ENCODE measurements around the gene GINS2. TPM values are rescaled to one million over a fixed set of nuclear protein-coding genes. Genes with fewer than 3 reads are reported as not detected.

Gene GINS2
- total RNA-seq, 1 experiment from 2014 or later = 20.2 TPM

- Histone ChIP-seq H3K79me2 (ENCODE audit: low read depth) (no peaks in the 10 kb centered on the region), H3K9me3 (ENCODE audit: insufficient read depth, low read depth) (no peaks in the 10 kb centered on the region), H4K20me1 (ENCODE audit: insufficient read depth) (peaks cover 21% of the 10 kb centered on the region; the same call in 1 of the 2 replicates), H3K27ac (no peak overlapping the region), H3K4me3 (no peak overlapping the region), H3F3A (ENCODE audit: insufficient read depth, low read depth) (peaks cover 31% of the 10 kb centered on the region), H3K4me1 (replicated peaks; ENCODE audit: insufficient read depth) (no peaks in the 10 kb centered on the region), H3K4me2 (no peak overlapping the region), H3K27me3 (ENCODE audit: insufficient read depth, low read depth) (no peaks in the 10 kb centered on the region), H3K36me3 (ENCODE audit: low read depth) (peaks cover 13% of the 10 kb centered on the region), H3K9me2 (ENCODE audit: insufficient read depth) (no peaks in the 10 kb centered on the region), H2AFZ (no peak overlapping the region)
- DNase-seq = no peak
- ChIA-PET CTCF (interaction anchor here (0.6 to 0.7 kb wide), 3 partner anchors 44 to 1084 kb away, joined by 3 to 8 read pairs (median 5); no protein-coding TSS in a partner anchor), POLR2A (ENCODE audit: unreplicated experiment) (no interaction called here)
- intact Hi-C loops (cut with micrococcal nuclease; ENCODE audit: unreplicated experiment) = no loop called here
- BruUV-seq (replicated peaks) = no TSS peak
- TF ChIP-seq EZH2 (IDR thresholded peaks at IDR 0.05; ENCODE audit: low read depth) = no peak
- no peak for TF ChIP-seq CTCF (conservative IDR thresholded peaks at IDR 0.05)
Observed at GRCh38 chr16:85676466-85676865, 12.3 kb downstream of the GINS2 start.

GRCh38 chr16:85675251-85675874, 13.4 kb downstream of the GINS2 start:
- ChIA-PET CTCF (no interaction called here), POLR2A (ENCODE audit: unreplicated experiment) (no interaction called here)
- H3K9me2 ChIP-seq (ENCODE audit: insufficient read depth) = no peaks in the 10 kb centered on the region
- H2AFZ ChIP-seq = no peak overlapping the region
- H3F3A ChIP-seq (ENCODE audit: insufficient read depth, low read depth) = peaks cover 36% of the 10 kb centered on the region
- H4K20me1 ChIP-seq (ENCODE audit: insufficient read depth) = peaks cover 23% of the 10 kb centered on the region; the same call in 1 of the 2 replicates
- H3K27ac ChIP-seq = no peak overlapping the region
- DNase-seq = no peak
- no peaks in the 10 kb centered on the region for H3K79me2 ChIP-seq (ENCODE audit: low read depth)
- intact Hi-C loops (cut with micrococcal nuclease; ENCODE audit: unreplicated experiment) = loop anchor here (1.0 kb wide), 1 partner anchor 85 kb away; no protein-coding TSS in a partner anchor
- BruUV-seq (replicated peaks) = no TSS peak
- TF ChIP-seq EZH2 (IDR thresholded peaks at IDR 0.05; ENCODE audit: low read depth) (no peak), CTCF (conservative IDR thresholded peaks at IDR 0.05) (peak; percentile 57)
- no peak overlapping the region for H3K4me2 ChIP-seq
- no peaks in the 10 kb centered on the region for H3K4me1 ChIP-seq (replicated peaks; ENCODE audit: insufficient read depth)
- no peaks in the 10 kb centered on the region for H3K9me3 ChIP-seq (ENCODE audit: insufficient read depth, low read depth)
- H3K36me3 ChIP-seq (ENCODE audit: low read depth) = peaks cover 19% of the 10 kb centered on the region
- no peaks in the 10 kb centered on the region for H3K27me3 ChIP-seq (ENCODE audit: insufficient read depth, low read depth)
- H3K4me3 ChIP-seq = no peak overlapping the region

- Histone ChIP-seq H3K27me3 (ENCODE audit: insufficient read depth, low read depth) (no peaks in the 10 kb centered on the region), H3K9me2 (ENCODE audit: insufficient read depth) (no peaks in the 10 kb centered on the region), H3K36me3 (ENCODE audit: low read depth) (peaks cover 24% of the 10 kb centered on the region), H3K27ac (no peak overlapping the region), H3K4me3 (no peak overlapping the region), H3F3A (ENCODE audit: insufficient read depth, low read depth) (peaks cover 41% of the 10 kb centered on the region), H3K79me2 (ENCODE audit: low read depth) (no peaks in the 10 kb centered on the region), H3K4me1 (replicated peaks; ENCODE audit: insufficient read depth) (no peaks in the 10 kb centered on the region), H2AFZ (no peak overlapping the region), H3K9me3 (ENCODE audit: insufficient read depth, low read depth) (no peaks in the 10 kb centered on the region), H4K20me1 (ENCODE audit: insufficient read depth) (peaks cover 28% of the 10 kb centered on the region; the same call in 1 of the 2 replicates), H3K4me2 (no peak overlapping the region)
- no TSS peak for BruUV-seq (replicated peaks)
- POLR2A ChIA-PET (ENCODE audit: unreplicated experiment) = interaction anchor here (0.5 kb wide), 1 partner anchor 84 kb away, joined by 12 read pairs; no protein-coding TSS in a partner anchor
- DNase-seq = no peak
- intact Hi-C loops (cut with micrococcal nuclease; ENCODE audit: unreplicated experiment) = loop anchor here (1.0 kb wide), 1 partner anchor 85 kb away; no protein-coding TSS in a partner anchor
- TF ChIP-seq CTCF (conservative IDR thresholded peaks at IDR 0.05) (no peak), EZH2 (IDR thresholded peaks at IDR 0.05; ENCODE audit: low read depth) (no peak)
- CTCF ChIA-PET = no interaction called here
Observed at GRCh38 chr16:85674828-85675227, 13.9 kb downstream of the GINS2 start.
